Measurements from ENCODE around the gene MYLK.

DNA sequence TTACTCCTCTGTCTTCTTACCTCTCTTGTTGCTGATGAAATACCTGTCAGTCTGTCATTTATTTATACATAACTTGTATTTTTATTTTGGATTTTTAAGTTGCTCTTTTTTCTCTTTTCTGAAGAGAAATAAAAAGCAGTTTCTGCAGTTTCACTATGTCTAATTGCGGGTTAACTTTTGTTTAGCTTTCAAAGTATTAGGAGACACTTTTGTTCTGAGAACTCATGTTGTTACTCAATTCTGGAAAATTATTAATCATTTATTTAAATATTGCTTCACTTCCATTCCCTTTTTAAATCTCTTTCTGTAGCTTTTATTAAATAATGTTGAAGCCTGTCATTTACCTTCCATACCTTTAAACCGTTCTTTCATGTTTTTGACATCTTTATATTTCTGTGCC lies 29.2 kb downstream of the MYLK start:
- TF ChIP-seq, protein P1, sequence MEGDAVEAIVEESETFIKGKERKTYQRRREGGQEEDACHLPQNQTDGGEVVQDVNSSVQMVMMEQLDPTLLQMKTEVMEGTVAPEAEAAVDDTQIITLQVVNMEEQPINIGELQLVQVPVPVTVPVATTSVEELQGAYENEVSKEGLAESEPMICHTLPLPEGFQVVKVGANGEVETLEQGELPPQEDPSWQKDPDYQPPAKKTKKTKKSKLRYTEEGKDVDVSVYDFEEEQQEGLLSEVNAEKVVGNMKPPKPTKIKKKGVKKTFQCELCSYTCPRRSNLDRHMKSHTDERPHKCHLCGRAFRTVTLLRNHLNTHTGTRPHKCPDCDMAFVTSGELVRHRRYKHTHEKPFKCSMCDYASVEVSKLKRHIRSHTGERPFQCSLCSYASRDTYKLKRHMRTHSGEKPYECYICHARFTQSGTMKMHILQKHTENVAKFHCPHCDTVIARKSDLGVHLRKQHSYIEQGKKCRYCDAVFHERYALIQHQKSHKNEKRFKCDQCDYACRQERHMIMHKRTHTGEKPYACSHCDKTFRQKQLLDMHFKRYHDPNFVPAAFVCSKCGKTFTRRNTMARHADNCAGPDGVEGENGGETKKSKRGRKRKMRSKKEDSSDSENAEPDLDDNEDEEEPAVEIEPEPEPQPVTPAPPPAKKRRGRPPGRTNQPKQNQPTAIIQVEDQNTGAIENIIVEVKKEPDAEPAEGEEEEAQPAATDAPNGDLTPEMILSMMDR (IDR thresholded peaks at IDR 0.05) = no peak
- TF ChIP-seq POLR2A (IDR thresholded peaks at IDR 0.05) = no peak
